HG02610 (cell line): ENCODE measurements around the gene ANXA7.
"Not testable (repeated sequence)": the region's sequence is repeated elsewhere in the genome, so short reads cannot be mapped to it uniquely, and the experiment has no call there.

Experiments
- ATAC-seq: cut with Tn5 transposase; IDR thresholded peaks from one replicate; pipeline ENCODE4 v1.9.1; 2021; ENCODE audit warnings: mild to moderate bottlenecking, moderate library complexity; ENCODE audit not compliant: unreplicated experiment

Gene ANXA7

DNA sequence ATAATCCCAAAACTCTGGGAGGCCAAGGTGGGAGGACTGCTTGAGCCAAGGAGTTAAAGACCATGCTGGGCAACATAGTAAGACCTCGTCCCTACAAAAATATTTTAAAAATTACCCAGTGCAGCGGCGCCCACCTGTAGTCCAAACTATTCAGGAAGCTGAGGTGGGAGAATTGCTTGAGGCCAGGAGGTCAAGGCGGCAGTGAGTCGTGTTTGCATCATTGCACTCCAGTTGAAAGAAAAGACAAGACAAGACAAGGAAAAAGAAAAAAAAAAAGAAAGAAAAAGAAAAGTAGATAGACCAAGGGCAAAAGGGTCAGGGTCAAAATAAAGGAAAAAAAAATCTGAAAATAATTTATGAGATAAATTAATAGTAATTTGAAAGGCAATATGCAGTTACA lies 5.8 kb downstream of the ANXA7 start:
- no peak for ATAC-seq

DNA sequence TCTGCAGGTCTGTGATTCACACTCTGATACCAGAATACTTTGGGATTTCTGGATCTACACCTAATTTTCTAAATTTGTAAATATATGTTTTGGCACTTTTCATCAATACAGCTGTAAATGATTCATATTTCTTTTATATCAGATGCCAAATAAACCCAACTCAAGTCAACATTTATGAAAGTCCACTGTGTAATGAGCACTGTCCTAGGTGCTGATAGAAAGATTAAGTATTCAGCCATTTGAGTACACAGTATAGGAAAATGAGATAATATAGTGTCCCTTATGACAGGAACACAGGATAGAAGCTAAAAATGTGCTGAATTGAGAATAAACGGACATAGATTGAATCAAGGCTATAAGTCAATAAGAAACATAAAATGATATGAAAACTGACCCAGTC lies 6.4 kb downstream of the ANXA7 start:
- ATAC-seq = no peak

DNA sequence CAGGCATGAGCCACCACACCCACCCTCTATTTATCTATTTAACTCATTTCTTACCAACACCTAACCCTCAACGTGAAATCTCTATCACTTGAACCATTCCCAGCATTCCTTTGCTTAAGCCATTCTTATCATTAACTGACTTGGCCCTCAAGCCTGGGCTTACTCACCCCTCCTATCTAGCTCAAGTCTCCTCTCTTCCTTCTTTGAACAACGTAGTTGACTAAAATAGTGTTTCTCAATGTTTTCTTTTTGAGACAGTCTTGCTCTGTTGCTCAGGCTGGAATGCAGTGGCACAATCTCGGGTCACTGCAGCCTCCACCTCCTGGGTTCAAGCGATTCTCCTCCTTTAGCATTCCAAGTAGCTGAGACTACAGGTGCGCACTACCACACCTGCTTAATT lies 7.0 kb downstream of the ANXA7 start:
- ATAC-seq = no peak

DNA sequence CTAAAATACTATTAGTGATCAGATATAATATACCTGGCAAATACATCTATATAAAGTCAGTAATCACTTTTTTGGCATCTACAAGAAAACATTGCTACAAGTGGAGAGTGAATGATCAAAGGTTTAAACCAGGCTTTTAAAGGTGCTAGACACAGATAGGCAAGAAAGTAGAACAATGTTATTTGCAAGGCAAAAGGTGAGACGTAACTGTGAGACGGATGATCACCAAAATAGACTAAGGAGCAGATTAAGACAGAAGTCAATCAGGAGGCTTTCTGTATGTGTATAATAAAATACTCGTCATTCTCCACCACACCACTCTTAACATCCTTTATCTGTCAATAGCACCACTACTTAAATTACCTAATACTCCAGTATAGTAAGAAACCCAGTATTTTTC lies 8.3 kb downstream of the ANXA7 start:
- no peak for ATAC-seq

DNA sequence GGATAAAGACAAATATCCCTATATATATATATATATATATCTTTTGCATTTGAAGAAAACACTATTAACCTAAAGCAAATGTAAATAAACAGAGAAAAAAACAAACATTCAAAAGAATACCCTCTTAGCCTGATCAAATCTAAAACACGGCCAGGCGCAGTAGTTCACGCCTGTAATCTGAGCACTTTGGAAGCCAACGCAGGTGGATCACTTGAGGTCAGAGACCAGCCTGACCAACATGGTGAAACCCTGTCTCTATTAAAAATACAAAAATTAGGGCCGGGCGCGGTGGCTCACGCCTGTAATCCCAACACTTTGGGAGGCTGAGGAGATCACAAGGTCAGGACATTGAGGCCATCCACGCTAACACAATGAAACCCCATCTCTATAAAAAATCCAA lies 9.2 kb downstream of the ANXA7 start:
- ATAC-seq = no peak

DNA sequence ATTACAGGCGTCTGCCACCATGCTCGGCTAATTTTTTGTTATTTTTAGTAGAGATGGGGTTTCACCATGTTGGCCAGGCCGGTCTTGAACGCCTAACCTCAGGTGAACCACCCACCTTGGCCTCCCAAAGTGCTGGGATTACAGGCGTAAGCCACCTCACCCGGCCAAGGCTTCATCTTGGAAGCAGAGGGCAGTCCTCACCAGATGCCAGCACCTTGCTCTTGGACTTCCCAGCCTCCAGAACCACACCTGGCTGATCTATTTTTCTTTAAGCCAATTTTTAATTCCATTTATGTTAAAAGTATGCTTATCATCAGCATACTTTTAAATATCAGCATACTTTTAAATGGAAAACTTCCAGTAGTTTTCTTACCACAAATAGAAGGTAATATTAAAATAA lies 12.2 kb downstream of the ANXA7 start:
- ATAC-seq = no peak

DNA sequence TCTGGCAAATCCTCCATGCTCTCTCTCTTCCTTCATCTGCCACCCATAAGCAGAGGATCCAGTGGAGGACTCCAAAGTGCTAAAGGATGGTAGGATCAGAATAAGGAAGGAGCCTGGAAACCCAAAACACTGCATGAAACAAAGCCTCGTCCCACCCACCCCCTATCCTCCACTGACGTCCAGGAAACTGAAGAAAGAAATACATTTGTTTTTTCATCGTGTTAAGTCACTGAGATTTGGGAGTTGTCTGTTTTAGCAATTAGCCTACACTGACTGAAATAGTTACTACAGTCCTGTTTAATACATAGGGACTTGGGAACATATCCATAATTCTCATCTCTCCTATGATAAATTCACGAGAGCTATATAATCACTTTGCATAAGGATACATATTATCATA lies 14.8 kb downstream of the ANXA7 start:
- ATAC-seq = no peak

DNA sequence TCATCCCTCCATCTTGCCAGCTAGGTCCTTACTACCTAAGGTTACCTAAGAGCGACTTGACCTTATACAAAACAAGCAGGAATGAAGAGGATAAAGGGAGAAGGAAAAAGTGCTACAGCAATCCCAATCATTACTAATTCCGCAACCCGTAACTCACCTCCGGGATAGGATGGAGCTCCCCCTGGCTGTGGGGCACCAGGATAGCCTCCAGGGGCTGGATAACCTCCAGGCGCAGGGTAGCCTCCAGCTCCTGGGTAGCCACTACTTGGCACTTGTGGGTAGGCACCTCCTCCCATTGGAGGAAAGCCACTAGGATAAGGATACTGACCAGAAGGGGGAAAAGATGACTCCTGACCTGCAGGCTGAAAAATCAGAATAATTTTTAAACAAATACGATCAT lies 15.8 kb downstream of the ANXA7 start:
- ATAC-seq = no peak

DNA sequence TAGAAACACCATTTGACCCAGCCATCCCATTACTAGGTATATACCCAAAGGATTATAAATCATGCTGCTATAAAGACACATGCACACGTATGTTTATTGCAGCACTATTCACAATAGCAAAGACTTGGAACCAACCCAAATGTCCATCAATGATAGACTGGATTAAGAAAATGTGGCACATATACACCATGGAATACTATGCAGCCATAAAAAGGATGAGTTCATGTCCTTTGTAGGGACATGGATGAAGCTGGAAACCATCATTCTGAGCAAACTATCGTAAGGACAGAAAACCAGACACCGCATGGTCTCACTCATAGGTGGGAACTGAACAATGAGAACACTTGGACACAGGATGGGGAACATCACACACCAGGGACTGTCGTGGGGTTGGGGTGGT lies 19.5 kb downstream of the ANXA7 start:
- ATAC-seq = not testable (repeated sequence)

DNA sequence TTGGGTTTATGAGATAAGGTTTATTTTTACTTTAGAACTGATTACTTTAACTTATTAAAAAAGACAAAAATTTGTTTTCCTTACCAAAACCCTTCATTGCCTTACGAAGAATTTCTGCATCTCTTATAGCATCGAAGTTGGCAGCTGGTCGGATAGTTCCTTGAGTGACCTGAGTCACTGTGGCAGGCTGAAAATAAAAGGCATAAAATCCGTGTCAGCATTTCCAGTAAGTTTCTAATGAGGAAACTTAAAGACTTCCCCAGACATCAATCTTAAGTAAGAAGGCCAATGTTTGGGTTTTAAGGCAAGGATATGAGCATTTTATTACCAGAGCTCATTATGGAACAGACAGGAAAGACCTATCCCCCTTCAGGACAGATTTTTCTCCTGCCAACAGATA lies 25.6 kb downstream of the ANXA7 start:
- no peak for ATAC-seq

DNA sequence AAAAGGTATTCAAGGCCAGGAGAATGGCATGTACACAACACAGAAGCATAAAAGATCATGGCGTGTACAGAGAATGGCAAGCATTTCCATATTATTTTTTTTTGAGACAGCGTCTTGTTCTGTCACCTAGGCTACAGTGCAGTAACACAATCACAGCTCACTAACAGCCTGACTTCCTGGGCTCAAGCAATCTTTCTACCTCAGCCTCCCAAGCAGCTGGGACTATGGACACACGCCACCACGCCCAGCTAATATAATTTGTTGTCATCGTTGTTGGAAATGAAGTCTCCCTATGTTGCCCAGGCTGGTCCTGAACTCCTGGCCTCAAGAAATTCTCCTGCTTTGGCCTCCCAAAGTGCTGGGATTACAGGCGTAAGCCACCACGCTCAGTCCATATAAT lies 27.3 kb downstream of the ANXA7 start:
- ATAC-seq = no peak

DNA sequence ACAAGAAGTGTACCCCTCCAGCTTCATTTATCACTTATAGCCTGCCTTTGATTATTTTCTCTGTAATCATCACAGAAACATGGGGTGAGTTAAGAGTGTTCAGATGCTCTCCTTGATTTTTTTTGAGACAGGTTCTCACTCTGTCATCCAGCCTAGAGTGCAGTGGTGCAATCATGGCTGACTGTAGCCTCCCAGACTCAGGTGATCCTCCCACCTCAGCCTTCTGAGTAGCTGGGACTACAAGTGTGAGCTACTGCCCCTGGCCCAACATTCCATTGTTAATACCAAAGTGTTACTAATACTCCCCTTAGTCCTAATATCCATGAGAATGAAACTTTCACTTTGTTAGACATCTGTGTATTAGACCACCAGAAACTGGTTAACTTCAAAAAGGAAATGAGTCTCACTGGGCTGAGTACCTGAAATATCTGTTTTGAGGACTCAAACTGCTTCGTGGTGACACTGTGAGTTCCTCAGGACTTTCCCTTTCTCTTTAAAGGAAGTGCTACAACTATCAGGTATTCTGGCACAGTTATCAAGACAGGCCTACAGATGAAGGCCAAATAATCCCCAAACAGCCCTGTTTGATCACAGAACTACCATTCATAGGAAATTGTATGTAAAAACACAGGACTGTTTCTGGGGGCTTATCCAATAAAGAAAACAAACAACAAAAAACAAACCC lies 34.7 kb downstream of the ANXA7 start:
- peak; percentile 73 for ATAC-seq

DNA sequence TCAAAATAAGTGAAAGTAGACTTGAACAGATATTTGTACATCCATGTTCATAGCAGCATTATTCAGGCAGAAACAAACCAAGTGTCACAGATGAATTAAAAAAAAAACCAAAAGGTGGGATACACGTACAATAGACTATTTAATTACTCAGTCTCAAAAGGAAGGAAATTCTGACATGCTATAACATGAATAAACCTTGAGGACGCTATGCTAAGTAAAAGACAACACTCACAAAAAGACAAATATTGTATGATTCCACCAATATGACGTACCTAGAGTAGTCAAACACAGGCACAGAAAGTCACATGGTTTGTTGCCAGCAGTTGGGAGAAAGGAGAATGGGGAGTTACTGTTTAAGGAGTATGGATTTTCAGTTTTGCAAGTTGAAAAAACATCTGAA lies 37.2 kb downstream of the ANXA7 start:
- ATAC-seq = no peak

DNA sequence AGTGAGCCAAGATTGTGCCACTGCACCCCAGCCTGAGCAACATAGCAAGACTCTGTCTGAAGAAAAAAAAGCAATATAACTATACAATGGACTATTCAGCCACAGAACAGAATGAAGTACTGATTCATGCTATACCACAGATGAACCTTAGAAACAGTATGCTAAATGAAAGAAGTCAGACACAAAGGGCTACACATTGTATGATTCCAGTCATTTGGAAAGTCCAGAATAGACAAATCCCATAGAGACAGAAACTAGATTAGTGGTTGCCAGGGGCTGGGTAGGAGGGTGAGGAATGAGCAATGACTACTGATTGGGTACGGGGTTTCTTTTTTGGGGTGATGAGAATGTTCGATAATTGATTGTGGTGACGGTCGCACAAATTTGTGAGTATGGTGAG lies 45.6 kb downstream of the ANXA7 start:
- peak; percentile 71 for ATAC-seq

DNA sequence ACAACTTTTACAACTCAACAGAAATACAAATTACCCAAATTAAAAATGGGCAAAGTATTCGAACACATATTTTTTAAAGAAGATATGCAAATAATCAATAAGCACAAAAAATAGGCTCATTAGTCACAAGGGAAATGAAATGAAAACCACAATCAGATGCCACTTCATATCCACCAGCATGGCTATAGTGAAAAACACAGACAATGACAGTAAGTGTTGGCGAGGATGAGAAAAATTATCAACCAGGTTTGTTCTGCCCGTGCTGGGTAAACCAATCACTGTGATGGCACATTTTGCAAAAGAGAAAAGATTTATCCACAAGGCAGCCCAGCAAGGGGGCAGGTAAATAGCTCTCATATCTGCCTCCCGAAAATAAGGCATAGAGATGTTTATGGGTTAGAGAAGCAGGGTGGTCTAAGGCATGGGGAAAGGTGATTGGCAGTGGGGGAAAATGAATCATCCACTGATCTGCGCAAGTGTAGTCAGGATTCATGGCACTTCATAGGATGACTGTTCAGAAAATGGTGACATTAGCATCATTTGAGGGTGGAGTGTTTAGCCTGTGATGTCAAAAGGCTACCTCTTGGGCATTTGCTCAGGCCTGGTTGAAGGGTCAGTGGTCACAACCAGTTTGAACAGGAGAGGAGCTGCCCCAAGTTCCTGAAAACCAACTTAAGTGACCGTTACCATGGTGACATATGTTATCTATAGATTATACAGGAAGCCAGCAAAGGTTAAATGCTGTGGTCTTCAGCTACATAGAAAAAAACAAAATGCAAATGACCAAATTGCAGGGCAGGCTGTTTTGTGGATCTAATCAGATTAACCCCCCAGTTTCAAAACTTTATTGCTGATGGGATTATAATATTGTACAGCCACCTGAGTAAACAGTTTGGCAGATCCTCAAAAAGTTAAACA lies 47.2 kb downstream of the ANXA7 start:
- ATAC-seq = no peak

DNA sequence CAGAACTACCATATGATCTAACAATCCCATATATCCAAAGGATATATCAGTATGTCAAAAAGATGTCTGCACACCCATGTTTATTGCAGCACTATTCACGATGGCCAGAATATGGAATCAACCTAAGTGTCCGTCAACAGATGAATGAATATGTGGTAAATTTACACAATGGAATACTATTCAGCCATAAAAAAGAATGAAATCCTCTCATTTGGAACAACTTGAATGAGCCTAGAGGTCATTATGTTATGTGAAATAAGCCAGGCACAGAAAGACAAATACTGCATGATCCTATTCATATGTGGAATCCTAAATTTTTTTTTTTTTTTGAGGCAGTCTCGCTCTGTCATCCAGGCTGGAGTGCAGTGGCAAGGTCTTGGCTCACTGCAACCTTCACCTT lies 48.9 kb downstream of the ANXA7 start:
- ATAC-seq = no peak

DNA sequence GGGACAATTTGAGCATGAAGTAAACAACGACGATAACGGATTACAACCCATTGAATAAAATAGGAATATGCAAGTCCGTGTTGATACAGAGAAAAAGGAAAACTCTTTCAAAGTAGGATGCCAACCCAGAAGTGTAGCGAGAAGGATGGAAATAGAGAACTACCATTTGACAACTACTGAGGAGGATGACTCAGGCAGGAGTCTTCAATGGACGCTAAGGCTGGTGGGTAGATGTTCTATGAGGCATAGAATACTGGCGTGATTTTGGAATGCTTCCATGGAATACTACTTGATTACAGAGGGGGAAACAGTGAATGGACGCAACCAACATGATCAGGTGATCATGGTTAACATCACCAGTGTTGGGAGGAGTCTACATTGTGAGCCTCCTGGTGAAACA lies 54.4 kb downstream of the ANXA7 start:
- no peak for ATAC-seq

DNA sequence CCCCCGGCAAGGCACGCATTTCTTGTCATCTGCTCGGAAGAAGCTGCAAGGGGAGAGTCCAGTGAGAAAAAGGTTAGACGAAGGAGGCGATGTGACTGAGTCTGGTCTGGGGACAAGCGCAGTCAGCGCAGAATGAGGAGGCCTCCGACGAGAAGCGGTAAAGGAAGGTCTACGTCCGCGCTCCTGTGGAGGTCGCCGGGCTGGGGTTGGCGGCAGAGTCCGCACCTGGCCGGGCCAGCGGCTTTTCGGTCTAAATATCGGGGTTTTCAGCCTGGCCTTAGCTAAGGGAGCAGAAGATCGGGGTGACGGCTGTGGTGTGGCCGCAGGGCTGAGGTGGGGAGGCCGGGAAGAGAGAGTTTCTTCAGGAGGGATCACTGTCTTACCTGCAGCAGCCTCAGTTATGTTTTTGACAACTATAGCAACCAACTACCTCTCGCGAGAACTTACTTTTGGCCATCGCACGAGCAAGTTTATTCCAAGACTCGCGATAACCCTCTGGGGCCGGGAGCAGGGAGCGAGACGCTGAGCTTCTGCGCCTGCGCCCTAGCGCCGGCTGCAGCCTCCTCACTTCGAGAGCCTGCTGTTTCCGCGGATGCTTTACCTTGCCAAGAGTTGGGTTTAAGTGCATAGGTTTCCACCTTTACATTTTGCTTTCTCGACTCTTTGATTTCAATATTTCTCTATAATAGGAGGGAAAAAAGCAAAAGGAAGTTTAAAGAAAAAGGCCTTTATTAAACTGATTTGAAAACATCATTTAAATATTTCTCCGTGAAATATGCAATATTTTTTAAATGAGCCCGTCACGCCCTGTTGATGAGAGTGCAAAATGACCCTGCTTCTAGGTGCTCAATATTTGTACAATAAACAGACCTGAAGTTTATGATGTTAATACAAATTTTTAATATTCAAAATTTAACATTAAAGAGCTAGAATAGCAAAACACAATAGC lies 55.3 kb downstream of the ANXA7 start, which contains the start of gene CFAP70:
Gene CFAP70 (minus strand): TSS at position 534 of the 949 bp plus-strand sequence. CDS start 4,068 bp downstream, outside the sequence.
- ATAC-seq = peak; percentile 94

DNA sequence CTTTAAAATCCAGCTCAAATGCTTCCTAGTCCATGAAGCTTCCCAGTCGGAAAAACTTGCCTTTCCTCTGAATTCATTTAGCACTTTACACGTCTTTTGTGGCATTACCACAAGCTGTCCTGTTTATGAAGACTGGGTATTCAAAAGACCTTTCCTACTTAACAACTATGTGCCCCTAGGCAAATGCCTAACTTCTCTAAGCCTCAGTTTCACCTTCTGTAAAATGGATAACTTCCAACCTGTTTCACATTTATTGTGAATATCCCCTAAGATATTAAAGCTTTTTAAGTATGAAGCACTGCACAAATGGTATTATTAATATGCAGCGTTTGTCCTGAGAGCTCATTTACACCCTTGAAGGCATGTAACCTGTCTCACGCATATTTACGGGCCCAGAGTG lies 56.0 kb downstream of the ANXA7 start:
- no peak for ATAC-seq

DNA sequence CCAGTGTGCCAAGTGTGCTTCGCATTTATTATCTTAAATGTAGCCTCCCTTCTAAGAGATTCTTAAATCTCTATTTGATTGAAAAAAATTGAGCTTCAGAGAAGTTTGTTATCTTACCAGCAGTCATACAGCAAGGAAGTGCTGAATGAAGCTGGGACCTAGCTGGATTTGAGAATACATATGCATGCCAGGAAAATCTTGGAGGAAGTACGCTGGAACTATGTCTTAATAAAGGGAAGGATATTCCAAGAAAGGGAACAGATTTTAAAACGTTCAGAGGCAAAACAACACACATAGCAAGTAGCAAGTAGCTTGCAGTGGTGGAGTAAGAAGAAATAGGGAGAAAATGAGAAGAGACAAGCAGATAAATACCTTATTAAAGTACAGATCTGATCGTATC lies 56.7 kb downstream of the ANXA7 start:
- ATAC-seq = no peak

DNA sequence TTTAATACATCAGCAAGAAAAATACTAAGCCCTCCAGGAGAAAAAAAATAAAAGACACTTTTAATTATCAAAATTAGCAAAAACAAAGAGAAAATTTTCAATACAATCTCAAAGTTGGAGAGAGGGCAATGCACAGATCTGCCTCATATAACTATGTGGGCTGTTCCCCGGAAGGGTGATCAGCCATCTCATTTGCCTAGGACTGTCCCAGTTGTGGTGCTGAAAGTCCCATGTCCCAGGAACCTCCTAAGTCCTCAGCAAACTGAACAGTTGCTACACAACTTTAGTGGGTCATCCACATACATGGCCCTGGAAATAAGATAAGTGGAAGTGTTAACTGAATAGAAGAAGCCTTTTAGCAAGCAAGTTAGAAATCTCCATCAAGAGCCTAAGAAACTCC lies 69.6 kb downstream of the ANXA7 start:
- ATAC-seq = no peak
